Uterus (tissue), 2 donors: ENCODE results near the gene WDFY2.

Experiments used
- CTCF ChIP-seq, 4 experiments: fragments of 200-600 bp in 2 of 4; fragments of 450-650 bp in 2 of 4; sonication (generic) in 2 of 4; IDR thresholded peaks; one replicate each; pipeline ENCODE4 v1.5.1; 2016 to 2019; ENCODE audit warnings: antibody characterized with exemption in 4 of 4, mild to moderate bottlenecking in 2 of 4, moderate library complexity in 1 of 4
- POLR2A ChIP-seq, 2 donors: fragments of 450-650 bp; IDR thresholded peaks; one replicate each; pipeline ENCODE4 v1.6.1; 2016; ENCODE audit warnings: antibody characterized with exemption in 2 of 2, mild to moderate bottlenecking in 1 of 2, moderate library complexity in 1 of 2

DNA sequence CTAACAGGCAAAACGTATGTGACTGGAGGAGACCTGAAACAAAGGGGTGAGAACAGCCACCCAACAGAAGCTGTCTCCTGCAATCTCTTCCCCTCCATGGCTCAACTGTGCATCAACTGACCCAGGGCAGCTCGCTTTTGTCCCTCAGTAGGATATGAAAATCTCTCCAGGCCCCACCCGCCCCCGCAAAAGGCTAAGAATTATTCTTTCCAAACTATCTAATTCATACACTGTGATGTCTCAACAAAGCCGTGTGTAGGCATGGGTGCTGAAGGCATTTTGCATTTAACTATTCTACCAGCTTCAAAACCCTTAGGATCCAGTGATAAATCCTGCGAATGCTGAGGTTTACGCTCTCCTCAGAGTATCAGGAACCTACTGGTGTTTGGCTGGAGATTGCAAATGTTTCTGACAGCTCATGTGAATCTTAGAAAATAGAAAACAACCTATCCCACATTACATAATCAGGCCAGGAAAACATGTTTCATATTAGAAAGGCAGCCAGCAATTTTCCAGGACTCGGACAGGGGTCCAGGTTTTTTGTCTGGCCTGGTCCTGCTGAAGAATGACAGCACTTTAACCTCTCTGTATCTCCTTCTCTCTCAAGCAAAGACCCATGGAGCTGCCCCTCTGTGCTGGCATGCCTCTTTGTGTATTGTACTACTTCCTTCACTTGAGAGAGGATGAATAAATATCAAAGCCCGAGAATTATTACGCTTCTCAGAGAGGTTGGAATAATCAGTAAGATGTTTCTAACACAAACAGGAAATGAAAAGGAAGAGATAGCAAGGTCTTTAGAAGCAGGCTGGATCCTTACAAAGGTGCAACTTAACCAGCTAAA, 202.4 kb downstream of the WDFY2 start:
- no peak for TF ChIP-seq CTCF (IDR thresholded peaks at IDR 0.05)
- no peak for TF ChIP-seq POLR2A (IDR thresholded peaks at IDR 0.05)
